ENCODE results near the gene RTL9. TPM values are rescaled to one million over a fixed set of nuclear protein-coding genes. Genes with fewer than 3 reads are reported as not detected.

RTL9 gene
- total RNA-seq (0.09 TPM), polyA plus RNA-seq (0.05 TPM)
- long read RNA-seq, donor 1 = 0 reads
- long read RNA-seq, donor 2 = 0 reads
- long read RNA-seq, donor 3 = 0 reads
- long read RNA-seq, donor 4 = 0 reads
- long read RNA-seq, donor 5 = 0 reads
- long read RNA-seq, donor 6 = 0 reads
- long read RNA-seq, donor 7 = 0 reads
- long read RNA-seq, donor 8 = 0 reads
- long read RNA-seq, donor 9 = 0 reads
- long read RNA-seq, donor 10 = 0 reads

- WGBS = 98% methylated on average over 2 of the region's 2 CpGs
- Histone ChIP-seq H3K4me3 (ENCODE audit: low read length in 2 of 2) (no peak within 1 kb of the TSS), H3K4me1 (ENCODE audit: control insufficient read depth in 2 of 2, insufficient read depth in 2 of 2, low read length in 2 of 2) (no peaks in the 10 kb centered on the region)
Measured at GRCh38 chrX:110358548-110358947, at the start of gene RTL9. TSS of gene RTL9 (plus strand) at chrX:110358848. CDS start at chrX:110450618, 91,770 bp downstream.

GRCh38 chrX:110310000-110310790 lies 48.5 kb upstream of the RTL9 start:
- H3K4me1 ChIP-seq (ENCODE audit: control insufficient read depth in 2 of 2, insufficient read depth in 2 of 2, low read length in 2 of 2) = no peaks in the 10 kb centered on the region
- H3K9me3 ChIP-seq (ENCODE audit: control insufficient read depth in 2 of 2, insufficient read depth in 1 of 2, low read length in 1 of 2) = no peaks in the 10 kb centered on the region
- WGBS = 92% methylated on average over 1 of the region's 1 CpG
- H3K4me3 ChIP-seq (ENCODE audit: low read length in 2 of 2) = no peak overlapping the region
- H3K27me3 ChIP-seq (ENCODE audit: control insufficient read depth in 2 of 2, insufficient read depth in 1 of 2, low read length in 1 of 2) = no peaks in the 10 kb centered on the region
- H3K27ac ChIP-seq (ENCODE audit: low read depth in 1 of 2, low read length in 1 of 2) = no peak overlapping the region
- no peaks in the 10 kb centered on the region for H3K36me3 ChIP-seq (ENCODE audit: control insufficient read depth in 2 of 2, insufficient read depth in 2 of 2, low read length in 1 of 2)
- no peak for DNase-seq (ENCODE audit: low read depth in 6 of 9, low spot score in 9 of 9)

More at GRCh38 chrX:110358548-110358947, at the start of gene RTL9:
- Histone ChIP-seq H3K27me3 (ENCODE audit: control insufficient read depth in 2 of 2, insufficient read depth in 1 of 2, low read length in 1 of 2) (no peaks in the 10 kb centered on the region), H3K36me3 (ENCODE audit: control insufficient read depth in 2 of 2, insufficient read depth in 2 of 2, low read length in 1 of 2) (no peaks in the 10 kb centered on the region), H3K9me3 (ENCODE audit: control insufficient read depth in 2 of 2, insufficient read depth in 1 of 2, low read length in 1 of 2) (no peaks in the 10 kb centered on the region), H3K27ac (ENCODE audit: low read depth in 1 of 2, low read length in 1 of 2) (no peak within 1 kb of the TSS)
- no peak for DNase-seq (ENCODE audit: low read depth in 6 of 9, low spot score in 9 of 9)

- H3K9me3 ChIP-seq (ENCODE audit: control insufficient read depth in 2 of 2, insufficient read depth in 1 of 2, low read length in 1 of 2) = no peaks in the 10 kb centered on the region
- peak in 1 of 9 donors; percentile 18 for DNase-seq (ENCODE audit: low read depth in 6 of 9, low spot score in 9 of 9)
- no peaks in the 10 kb centered on the region for H3K36me3 ChIP-seq (ENCODE audit: control insufficient read depth in 2 of 2, insufficient read depth in 2 of 2, low read length in 1 of 2)
- H3K27me3 ChIP-seq (ENCODE audit: control insufficient read depth in 2 of 2, insufficient read depth in 1 of 2, low read length in 1 of 2) = no peaks in the 10 kb centered on the region
- WGBS = 68% methylated on average over 1 of the region's 1 CpG
- H3K27ac ChIP-seq (ENCODE audit: low read depth in 1 of 2, low read length in 1 of 2) = no peak overlapping the region
- no peak overlapping the region for H3K4me3 ChIP-seq (ENCODE audit: low read length in 2 of 2)
- H3K4me1 ChIP-seq (ENCODE audit: control insufficient read depth in 2 of 2, insufficient read depth in 2 of 2, low read length in 2 of 2) = no peaks in the 10 kb centered on the region
Measured at GRCh38 chrX:110310896-110311295, 47.8 kb upstream of the RTL9 start.

- WGBS = 100% methylated on average over 1 of the region's 1 CpG
- Histone ChIP-seq H3K36me3 (ENCODE audit: control insufficient read depth in 2 of 2, insufficient read depth in 2 of 2, low read length in 1 of 2) (no peaks in the 10 kb centered on the region), H3K27ac (ENCODE audit: low read depth in 1 of 2, low read length in 1 of 2) (no peak overlapping the region), H3K9me3 (ENCODE audit: control insufficient read depth in 2 of 2, insufficient read depth in 1 of 2, low read length in 1 of 2) (no peaks in the 10 kb centered on the region), H3K4me3 (ENCODE audit: low read length in 2 of 2) (no peak overlapping the region), H3K27me3 (ENCODE audit: control insufficient read depth in 2 of 2, insufficient read depth in 1 of 2, low read length in 1 of 2) (no peaks in the 10 kb centered on the region), H3K4me1 (ENCODE audit: control insufficient read depth in 2 of 2, insufficient read depth in 2 of 2, low read length in 2 of 2) (no peaks in the 10 kb centered on the region)
- DNase-seq (ENCODE audit: low read depth in 6 of 9, low spot score in 9 of 9) = no peak
Measured at GRCh38 chrX:110311437-110312230, 47.0 kb upstream of the RTL9 start.

- Histone ChIP-seq H3K36me3 (ENCODE audit: control insufficient read depth in 2 of 2, insufficient read depth in 2 of 2, low read length in 1 of 2) (no peaks in the 10 kb centered on the region), H3K4me3 (ENCODE audit: low read length in 2 of 2) (no peak overlapping the region), H3K4me1 (ENCODE audit: control insufficient read depth in 2 of 2, insufficient read depth in 2 of 2, low read length in 2 of 2) (no peaks in the 10 kb centered on the region), H3K9me3 (ENCODE audit: control insufficient read depth in 2 of 2, insufficient read depth in 1 of 2, low read length in 1 of 2) (no peaks in the 10 kb centered on the region), H3K27me3 (ENCODE audit: control insufficient read depth in 2 of 2, insufficient read depth in 1 of 2, low read length in 1 of 2) (peaks cover 0 to 11% of the 10 kb centered on the region in 2 donors), H3K27ac (ENCODE audit: low read depth in 1 of 2, low read length in 1 of 2) (no peak overlapping the region)
- 90% methylated on average over 1 of the region's 1 CpG for WGBS
- DNase-seq (ENCODE audit: low read depth in 6 of 9, low spot score in 9 of 9) = no peak
Measured at GRCh38 chrX:110315551-110315950, 43.1 kb upstream of the RTL9 start.

- Histone ChIP-seq H3K4me1 (ENCODE audit: control insufficient read depth in 2 of 2, insufficient read depth in 2 of 2, low read length in 2 of 2) (no peaks in the 10 kb centered on the region), H3K27ac (ENCODE audit: low read depth in 1 of 2, low read length in 1 of 2) (no peak overlapping the region), H3K4me3 (ENCODE audit: low read length in 2 of 2) (peak overlapping the region; percentile 77 to 87), H3K36me3 (ENCODE audit: control insufficient read depth in 2 of 2, insufficient read depth in 2 of 2, low read length in 1 of 2) (no peaks in the 10 kb centered on the region), H3K9me3 (ENCODE audit: control insufficient read depth in 2 of 2, insufficient read depth in 1 of 2, low read length in 1 of 2) (no peaks in the 10 kb centered on the region), H3K27me3 (ENCODE audit: control insufficient read depth in 2 of 2, insufficient read depth in 1 of 2, low read length in 1 of 2) (peaks cover 0 to 11% of the 10 kb centered on the region in 2 donors)
- DNase-seq (ENCODE audit: low read depth in 6 of 9, low spot score in 9 of 9) = peak in 2 of 9 donors; percentile 13 to 27
- 11% methylated on average over 12 of the region's 12 CpGs for WGBS
Measured at GRCh38 chrX:110316351-110317060, 42.1 kb upstream of the RTL9 start.

GRCh38 chrX:110317061-110317819 lies 41.4 kb upstream of the RTL9 start:
- no peaks in the 10 kb centered on the region for H3K9me3 ChIP-seq (ENCODE audit: control insufficient read depth in 2 of 2, insufficient read depth in 1 of 2, low read length in 1 of 2)
- H3K27me3 ChIP-seq (ENCODE audit: control insufficient read depth in 2 of 2, insufficient read depth in 1 of 2, low read length in 1 of 2) = peaks cover 0 to 11% of the 10 kb centered on the region in 2 donors
- peak in 5 of 9 donors; percentile 7 to 28 (median 12) for DNase-seq (ENCODE audit: low read depth in 6 of 9, low spot score in 9 of 9)
- peak overlapping the region; percentile 77 to 87 for H3K4me3 ChIP-seq (ENCODE audit: low read length in 2 of 2)
- under 1% methylated on average over 40 of the region's 40 CpGs for WGBS
- peak overlapping the region; percentile 86 to 91 for H3K27ac ChIP-seq (ENCODE audit: low read depth in 1 of 2, low read length in 1 of 2)
- no peaks in the 10 kb centered on the region for H3K36me3 ChIP-seq (ENCODE audit: control insufficient read depth in 2 of 2, insufficient read depth in 2 of 2, low read length in 1 of 2)
- H3K4me1 ChIP-seq (ENCODE audit: control insufficient read depth in 2 of 2, insufficient read depth in 2 of 2, low read length in 2 of 2) = no peaks in the 10 kb centered on the region

Measured in thymus (tissue), 14 donors.